Measurements from ENCODE around the gene RABGAP1. TPM values are rescaled to one million over a fixed set of nuclear protein-coding genes. Genes with fewer than 3 reads are reported as not detected.

RABGAP1 gene
- total RNA-seq, 2 donors from 2014 or later = 41.9 to 49.7 TPM

GRCh38 chr9:123135430-123135829 lies 194.6 kb downstream of the RABGAP1 start:
- TF ChIP-seq CTCF (conservative IDR thresholded peaks at IDR 0.05) = no peak

GRCh38 chr9:123138163-123138562 lies 197.3 kb downstream of the RABGAP1 start:
- H3K27ac ChIP-seq (ENCODE audit: low read depth, low read length) = no peak overlapping the region
- Mint-ChIP-seq H3K4me3 (no peak overlapping the region), H3K9me3 (no peaks in the 10 kb centered on the region), H3K27me3 (ENCODE audit: insufficient read depth) (no peaks in the 10 kb centered on the region), H3K36me3 (ENCODE audit: low read depth) (peaks cover 18% of the 10 kb centered on the region), H3K27ac (no peak overlapping the region), H3K4me1 (no peaks in the 10 kb centered on the region)
- no peak for DNase-seq
- H3K4me1 ChIP-seq (ENCODE audit: control insufficient read depth, insufficient read depth, low read length) = no peaks in the 10 kb centered on the region
- WGBS, 2 experiments (ENCODE audit: insufficient coverage in 1 of 2, insufficient read length in 1 of 2) = 74% methylated on average over 2 of the region's 2 CpGs; no CpG with 5 or more reads in 1 of the 2 experiments
- no peaks in the 10 kb centered on the region for H3K27me3 ChIP-seq (ENCODE audit: control insufficient read depth, insufficient read depth, low read length, poor library complexity, severe bottlenecking)
- H3K9ac ChIP-seq (ENCODE audit: extremely low read depth, low read length, poor library complexity, severe bottlenecking) = no peak overlapping the region
- TF ChIP-seq CTCF (conservative IDR thresholded peaks at IDR 0.05) = no peak
- no peak overlapping the region for H3K4me3 ChIP-seq (ENCODE audit: low read length)
- H3K9me3 ChIP-seq (ENCODE audit: control insufficient read depth, low read length) = no peaks in the 10 kb centered on the region
- H3K36me3 ChIP-seq (ENCODE audit: control insufficient read depth, insufficient read depth, low read length) = no peaks in the 10 kb centered on the region

More at GRCh38 chr9:123135430-123135829, 194.6 kb downstream of the RABGAP1 start:
- Histone ChIP-seq H3K36me3 (ENCODE audit: control insufficient read depth, insufficient read depth, low read length) (peaks cover 21% of the 10 kb centered on the region), H3K4me3 (ENCODE audit: low read length) (no peak overlapping the region), H3K4me1 (ENCODE audit: control insufficient read depth, insufficient read depth, low read length) (no peaks in the 10 kb centered on the region), H3K9ac (ENCODE audit: extremely low read depth, low read length, poor library complexity, severe bottlenecking) (no peak overlapping the region), H3K9me3 (ENCODE audit: control insufficient read depth, low read length) (no peaks in the 10 kb centered on the region), H3K27ac (ENCODE audit: low read depth, low read length) (no peak overlapping the region), H3K27me3 (ENCODE audit: control insufficient read depth, insufficient read depth, low read length, poor library complexity, severe bottlenecking) (no peaks in the 10 kb centered on the region)
- 94% methylated on average over 5 of the region's 5 CpGs for WGBS, 2 experiments (ENCODE audit: insufficient coverage in 1 of 2, insufficient read length in 1 of 2)
- Mint-ChIP-seq H3K4me3 (no peak overlapping the region), H3K4me1 (no peaks in the 10 kb centered on the region), H3K9me3 (no peaks in the 10 kb centered on the region), H3K36me3 (ENCODE audit: low read depth) (peaks cover 18% of the 10 kb centered on the region), H3K27me3 (ENCODE audit: insufficient read depth) (no peaks in the 10 kb centered on the region), H3K27ac (no peak overlapping the region)
- no peak for DNase-seq

- Mint-ChIP-seq H3K27me3 (ENCODE audit: insufficient read depth) (no peaks in the 10 kb centered on the region), H3K4me3 (no peak overlapping the region), H3K9me3 (peaks cover 3% of the 10 kb centered on the region), H3K27ac (no peak overlapping the region), H3K36me3 (ENCODE audit: low read depth) (peaks cover 31% of the 10 kb centered on the region), H3K4me1 (no peaks in the 10 kb centered on the region)
- WGBS, 2 experiments (ENCODE audit: insufficient coverage in 1 of 2, insufficient read length in 1 of 2) = 100% methylated on average over 1 of the region's 1 CpG; no CpG with 5 or more reads in 1 of the 2 experiments
- H3K4me1 ChIP-seq (ENCODE audit: control insufficient read depth, insufficient read depth, low read length) = no peaks in the 10 kb centered on the region
- peaks cover 25% of the 10 kb centered on the region for H3K36me3 ChIP-seq (ENCODE audit: control insufficient read depth, insufficient read depth, low read length)
- TF ChIP-seq CTCF (conservative IDR thresholded peaks at IDR 0.05) = no peak
- no peak overlapping the region for H3K4me3 ChIP-seq (ENCODE audit: low read length)
- no peak for DNase-seq
- H3K27me3 ChIP-seq (ENCODE audit: control insufficient read depth, insufficient read depth, low read length, poor library complexity, severe bottlenecking) = no peaks in the 10 kb centered on the region
- H3K9ac ChIP-seq (ENCODE audit: extremely low read depth, low read length, poor library complexity, severe bottlenecking) = no peak overlapping the region
- peaks cover 4% of the 10 kb centered on the region for H3K9me3 ChIP-seq (ENCODE audit: control insufficient read depth, low read length)
- H3K27ac ChIP-seq (ENCODE audit: low read depth, low read length) = no peak overlapping the region
These were observed 208.2 kb downstream of the RABGAP1 start for GRCh38 chr9:123149067-123149466.
